Inflammatory macrophage (primary cell): Measurements from ENCODE around the gene DDX53.

Experiments used
- DNase-seq, 2 donors: peaks; one replicate each; pipeline ENCODE4 v3.0.0-alpha.2; 2020 to 2022

DDX53 gene

GRCh38 chrX:23052324-23052723, 52.6 kb downstream of the DDX53 start:
- DNase-seq = no peak
